HG03039 (cell line): Measurements from ENCODE around the gene DUOX1.

Experiments used
- ATAC-seq: cut with Tn5 transposase; IDR thresholded peaks from one replicate; pipeline ENCODE4 v1.9.1; 2021; ENCODE audit warnings: mild to moderate bottlenecking, moderate library complexity; ENCODE audit not compliant: unreplicated experiment

DUOX1 gene

GRCh38 chr15:45165536-45165935 is 35.7 kb downstream of the DUOX1 start:
- no peak for ATAC-seq

- peak; percentile 85 for ATAC-seq
Measured at GRCh38 chr15:45166834-45167630, 37.2 kb downstream of the DUOX1 start.

GRCh38 chr15:45167631-45168205 is 37.9 kb downstream of the DUOX1 start:
- no peak for ATAC-seq

- no peak for ATAC-seq
Measured at GRCh38 chr15:45168286-45168685, 38.5 kb downstream of the DUOX1 start.

- no peak for ATAC-seq
Measured at GRCh38 chr15:45168751-45169551, 39.2 kb downstream of the DUOX1 start.

GRCh38 chr15:45169608-45170480 is 40.0 kb downstream of the DUOX1 start:
- ATAC-seq = no peak

GRCh38 chr15:45171912-45172311 is 42.1 kb downstream of the DUOX1 start:
- ATAC-seq = no peak

- no peak for ATAC-seq
Measured at GRCh38 chr15:45174069-45174468, 44.3 kb downstream of the DUOX1 start.

- ATAC-seq = no peak
Measured at GRCh38 chr15:45174577-45174976, 44.8 kb downstream of the DUOX1 start.

- no peak for ATAC-seq
Measured at GRCh38 chr15:45177285-45177684, 47.5 kb downstream of the DUOX1 start.

- no peak for ATAC-seq
Measured at GRCh38 chr15:45179221-45179985, 49.6 kb downstream of the DUOX1 start.

GRCh38 chr15:45180201-45180600 is 50.4 kb downstream of the DUOX1 start:
- no peak for ATAC-seq

- no peak for ATAC-seq
Measured at GRCh38 chr15:45180648-45181436, 51.0 kb downstream of the DUOX1 start.

GRCh38 chr15:45181491-45182285 is 51.9 kb downstream of the DUOX1 start:
- no peak for ATAC-seq

- no peak for ATAC-seq
Measured at GRCh38 chr15:45182996-45183395, 53.2 kb downstream of the DUOX1 start.

GRCh38 chr15:45183511-45183910 is 53.7 kb downstream of the DUOX1 start:
- ATAC-seq = no peak

GRCh38 chr15:45184562-45185041 is 54.8 kb downstream of the DUOX1 start:
- ATAC-seq = no peak

GRCh38 chr15:45185069-45185779 is 55.4 kb downstream of the DUOX1 start:
- no peak for ATAC-seq
